ENCODE measurements around the gene RXRG.

RXRG gene

DNA sequence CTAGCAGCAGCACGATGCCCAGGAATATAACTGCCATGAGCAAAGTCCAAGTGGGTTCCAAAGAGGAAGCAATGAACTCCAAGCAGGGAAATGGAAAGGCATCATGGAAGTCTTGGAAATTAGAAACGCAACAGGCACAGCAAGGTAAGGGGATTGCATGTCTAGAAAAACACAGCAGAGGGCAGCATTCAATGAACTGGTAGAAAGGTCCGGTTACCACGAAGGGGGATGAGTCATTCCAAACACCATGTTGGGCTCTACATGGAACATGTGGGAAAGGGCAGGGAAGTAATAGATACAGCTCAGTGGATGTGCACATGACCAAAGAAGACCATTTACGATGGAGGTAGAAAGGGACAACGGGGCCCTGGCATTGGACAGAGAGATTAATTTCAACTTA, 36.4 kb downstream of the RXRG start:
- DNase-seq = peak; percentile 37

DNA sequence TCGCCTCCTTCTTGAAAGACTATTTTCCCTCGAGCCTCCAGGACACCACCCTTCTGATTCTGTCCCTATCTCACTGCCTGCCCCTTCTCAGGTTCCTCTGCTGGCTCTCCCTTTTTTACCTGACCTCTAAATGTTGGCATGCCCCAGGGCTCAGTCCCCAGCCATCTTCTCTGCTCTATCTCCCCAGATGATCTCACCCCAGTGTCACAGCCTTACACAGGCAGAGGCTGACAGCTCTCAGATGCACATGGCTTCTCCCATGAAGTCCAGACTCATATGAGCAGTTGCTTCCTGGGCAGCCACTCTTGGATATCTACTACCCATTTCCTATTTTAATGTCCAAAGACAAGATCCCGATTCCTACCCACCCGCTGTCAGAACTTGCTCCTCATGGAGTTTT, 37.5 kb downstream of the RXRG start:
- DNase-seq = no peak

DNA sequence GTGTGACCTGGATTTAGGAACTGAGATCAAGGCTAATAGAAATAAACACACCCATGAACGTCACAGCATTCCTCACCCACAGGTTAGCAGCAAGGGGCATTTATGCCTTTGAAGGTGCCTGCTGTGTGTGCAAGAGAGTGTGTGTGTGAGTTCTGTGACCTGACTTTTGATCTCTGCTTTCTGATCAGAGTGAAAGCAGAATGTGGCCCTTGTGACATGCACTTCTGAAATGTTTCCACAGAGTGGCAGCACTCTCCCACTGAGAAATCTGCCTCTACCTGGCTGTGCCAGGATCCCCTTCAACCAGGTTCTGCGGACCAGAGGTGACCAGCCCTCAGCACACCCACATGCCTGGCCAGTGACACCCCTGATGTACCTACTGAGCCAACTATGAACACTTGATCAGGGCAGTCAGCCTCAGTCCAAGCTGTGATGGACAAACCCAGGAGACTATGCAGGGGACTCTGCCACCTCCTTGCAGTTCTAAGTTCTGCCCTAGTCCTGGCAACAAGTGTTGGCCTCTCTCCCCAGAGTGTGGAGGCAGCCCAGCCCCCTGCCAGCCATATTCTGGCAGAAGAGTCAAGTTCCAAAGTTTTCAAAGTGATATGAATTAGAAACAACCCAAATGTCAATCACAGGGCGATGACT, 41.0 kb downstream of the RXRG start:
- DNase-seq = peak; percentile 37

GRCh38 chr1:165402517-165403111, 42.3 kb downstream of the RXRG start:
- no peak for DNase-seq

DNA sequence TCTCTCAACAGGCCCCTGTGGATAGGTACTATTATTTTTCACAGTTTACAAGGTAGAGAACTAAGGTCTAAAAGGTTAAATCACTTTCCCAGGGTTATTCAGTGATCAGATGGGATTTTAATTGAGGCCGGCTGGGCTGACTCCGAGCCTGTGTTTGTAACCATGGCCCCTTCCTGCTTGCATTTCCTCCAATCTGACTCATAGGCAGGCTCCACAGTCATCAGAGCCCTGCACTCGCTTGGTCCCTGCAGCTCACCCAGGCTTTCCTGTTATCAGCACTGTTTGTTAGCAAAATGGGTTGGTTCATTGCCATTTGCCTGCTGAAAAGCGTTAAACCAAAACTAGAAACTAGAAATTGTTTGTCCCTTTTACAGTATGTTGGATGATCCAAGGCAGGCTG, 47.0 kb downstream of the RXRG start:
- DNase-seq = peak; percentile 32

- no peak for DNase-seq
Measured at GRCh38 chr1:165395901-165396300, 49.0 kb downstream of the RXRG start.

DNA sequence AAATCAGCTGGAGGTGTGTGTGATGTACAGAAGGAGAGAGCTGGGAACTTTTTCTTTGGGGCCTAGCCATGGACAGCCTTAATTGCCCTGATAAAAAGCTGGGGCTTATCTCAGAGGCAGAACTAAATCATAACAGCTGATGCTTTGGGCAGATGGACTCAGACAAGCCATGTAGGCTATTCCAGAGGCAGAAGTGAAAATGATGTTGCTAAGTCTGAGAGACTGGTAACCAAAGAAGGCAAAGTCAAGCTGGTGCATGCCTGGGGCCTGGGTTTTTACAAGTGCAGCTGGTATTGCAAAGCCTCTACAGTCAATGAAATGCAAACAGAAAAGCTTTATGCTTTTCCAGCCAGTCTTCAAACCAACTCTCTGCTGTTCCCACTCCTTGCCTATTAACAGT, 49.4 kb downstream of the RXRG start:
- no peak for DNase-seq

DNA sequence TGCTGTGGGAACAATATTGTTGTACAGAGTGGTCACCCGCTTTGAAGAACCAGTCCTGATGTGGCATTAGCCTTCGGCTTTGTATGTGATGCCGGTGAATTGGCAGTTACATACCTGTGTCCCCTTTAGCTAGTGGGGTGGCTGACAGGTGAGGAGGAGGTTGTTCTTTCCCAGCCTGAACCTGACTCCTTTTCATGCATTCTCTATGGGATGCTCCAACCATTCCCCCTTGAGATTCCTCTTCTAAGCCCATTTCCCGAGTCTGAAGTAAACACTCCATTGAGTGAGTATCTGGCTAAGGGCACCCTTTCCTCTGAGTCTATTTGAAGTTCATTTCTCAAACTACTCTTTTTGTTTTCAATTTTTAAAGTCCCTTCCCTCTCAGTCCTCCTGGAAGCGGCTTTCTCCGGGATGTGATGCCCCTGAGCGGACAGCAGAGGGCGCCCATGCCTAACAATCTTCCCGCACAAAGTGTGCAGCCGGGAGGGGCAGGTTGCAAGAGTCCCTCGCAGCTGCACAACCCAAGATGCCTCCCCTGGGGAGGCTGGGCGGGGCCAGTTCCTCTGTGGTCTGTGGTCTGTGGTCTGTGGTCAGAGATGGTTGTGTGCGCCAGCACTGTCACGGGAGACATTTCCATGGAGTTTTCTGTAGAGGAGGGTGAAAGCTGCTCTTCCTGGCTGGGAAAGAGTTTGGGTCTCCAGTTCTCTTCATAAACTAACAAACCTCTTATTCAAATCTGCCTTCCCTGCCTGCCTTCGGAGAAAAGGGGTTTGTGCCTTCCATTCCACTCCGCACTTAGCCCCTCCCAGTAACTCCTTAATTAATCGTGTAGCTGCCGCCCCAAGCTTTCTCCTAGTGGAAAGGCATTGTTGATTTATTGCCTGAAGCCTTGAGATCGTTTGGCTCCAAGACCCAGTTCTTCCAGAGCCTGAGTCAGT, 52.0 kb downstream of the RXRG start:
- peak; percentile 97 for DNase-seq

GRCh38 chr1:165389609-165390008, 55.3 kb downstream of the RXRG start:
- DNase-seq = no peak

DNA sequence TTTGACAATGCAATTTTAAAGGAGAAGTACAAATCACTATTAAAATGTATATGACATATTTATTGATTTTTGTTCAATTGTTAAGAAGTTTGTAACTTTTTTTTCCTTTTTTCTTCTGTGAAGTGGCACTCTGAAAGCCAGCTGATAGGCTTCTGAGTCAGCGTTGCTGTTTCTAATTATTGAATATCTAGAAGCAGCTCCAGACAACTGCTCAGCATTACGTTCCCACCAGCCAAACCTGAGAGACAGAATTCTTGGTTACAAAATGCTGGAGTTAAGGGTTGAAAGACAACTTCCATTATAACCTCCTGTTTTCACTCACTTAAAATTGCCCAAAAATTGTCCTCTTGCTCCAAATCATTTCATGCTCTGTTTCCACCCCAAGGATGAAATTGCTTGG, 57.0 kb downstream of the RXRG start:
- no peak for DNase-seq

DNA sequence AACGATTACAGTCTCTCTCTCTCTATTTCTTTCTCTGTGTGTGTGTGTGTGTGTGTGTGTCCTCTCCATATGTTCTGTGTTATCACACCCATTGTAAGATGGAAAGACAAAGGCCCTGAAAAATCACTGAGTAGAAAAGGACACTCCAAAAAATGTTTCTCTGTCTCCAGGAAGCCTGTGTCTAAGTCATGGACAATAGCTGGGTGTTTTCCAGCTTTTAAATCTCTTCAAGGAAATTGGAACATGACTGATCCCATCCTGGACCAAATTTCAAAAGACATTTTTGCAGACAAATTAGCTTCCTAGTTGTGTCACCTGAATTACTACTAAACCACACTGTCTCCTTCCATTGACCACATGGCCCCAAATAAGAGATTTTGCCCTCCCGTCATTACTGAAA, 57.4 kb downstream of the RXRG start:
- no peak for DNase-seq

DNA sequence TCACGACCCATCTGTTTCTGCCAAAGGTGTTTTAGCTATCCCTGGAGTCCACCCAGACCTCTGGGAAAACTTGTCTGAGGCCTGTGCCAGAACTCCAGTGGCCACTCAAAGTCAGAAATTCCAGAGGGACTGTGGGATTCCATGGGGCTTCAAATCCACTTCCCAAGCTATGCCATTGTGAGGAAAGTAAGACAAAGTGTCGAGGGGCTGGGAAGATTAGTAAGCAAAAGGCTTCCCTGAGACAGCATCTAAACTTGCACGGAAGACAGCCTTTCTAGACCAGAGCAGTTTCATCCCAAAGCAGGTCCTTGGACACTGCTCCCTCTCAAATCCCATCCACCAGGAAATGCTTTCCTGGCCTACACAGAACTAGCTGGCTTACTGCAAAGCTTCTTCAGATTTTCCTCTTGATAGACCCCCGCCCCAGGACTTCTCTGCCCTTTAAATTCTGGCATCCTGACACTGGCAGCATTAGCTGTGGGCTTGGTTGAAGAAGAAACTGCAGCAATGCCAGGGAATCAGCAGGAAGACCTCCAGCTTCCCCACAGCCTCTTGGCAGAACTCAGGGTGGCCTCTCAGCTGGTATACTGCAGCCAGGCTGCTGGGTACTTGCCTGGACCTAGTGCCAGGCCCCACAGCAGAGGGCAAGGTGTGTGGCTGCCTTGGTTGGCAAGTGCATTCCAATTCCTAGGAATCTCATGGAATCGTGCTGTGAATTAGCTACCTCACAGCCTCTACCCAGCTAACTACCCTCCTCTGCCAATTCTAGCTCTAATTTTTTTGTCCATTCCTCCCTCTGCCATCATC, 61.1 kb downstream of the RXRG start:
- DNase-seq = no peak

GRCh38 chr1:165383067-165383466, 61.9 kb downstream of the RXRG start:
- no peak for DNase-seq

DNA sequence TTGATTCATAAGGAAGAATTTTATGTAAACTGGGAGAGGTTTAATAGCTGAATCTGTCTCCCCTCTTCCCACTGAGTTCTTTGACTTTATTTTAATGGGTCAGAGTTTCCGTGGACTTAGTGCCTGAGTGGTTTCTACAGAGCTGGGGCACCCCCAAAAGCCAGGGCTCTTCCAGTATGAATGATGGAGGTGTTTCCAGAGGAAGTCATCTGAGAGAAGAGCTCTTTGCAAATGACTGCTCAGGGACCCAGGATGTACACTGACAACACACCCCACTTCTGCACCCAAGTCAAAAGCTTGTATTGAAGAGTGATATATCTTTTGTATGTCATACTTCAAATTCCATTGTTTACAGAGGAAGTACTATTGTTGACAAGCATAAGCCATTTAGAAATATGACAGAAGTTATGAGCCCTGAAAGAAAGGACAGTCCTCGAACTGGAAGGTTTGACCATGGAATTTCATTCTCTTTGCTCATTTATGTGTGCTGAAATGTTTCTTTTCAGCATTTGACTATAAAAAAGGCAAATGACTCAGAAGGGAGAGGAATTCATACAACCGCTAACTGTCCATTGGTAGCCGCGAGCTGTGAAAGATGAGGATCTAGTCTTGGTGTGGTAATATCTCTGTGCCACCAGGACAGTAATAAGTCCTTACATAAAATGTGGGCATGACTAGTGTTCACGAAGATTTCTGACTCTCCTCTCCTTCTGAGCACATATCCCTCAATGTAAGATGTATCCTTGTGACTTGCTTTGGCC, 63.0 kb downstream of the RXRG start:
- DNase-seq = no peak

DNA sequence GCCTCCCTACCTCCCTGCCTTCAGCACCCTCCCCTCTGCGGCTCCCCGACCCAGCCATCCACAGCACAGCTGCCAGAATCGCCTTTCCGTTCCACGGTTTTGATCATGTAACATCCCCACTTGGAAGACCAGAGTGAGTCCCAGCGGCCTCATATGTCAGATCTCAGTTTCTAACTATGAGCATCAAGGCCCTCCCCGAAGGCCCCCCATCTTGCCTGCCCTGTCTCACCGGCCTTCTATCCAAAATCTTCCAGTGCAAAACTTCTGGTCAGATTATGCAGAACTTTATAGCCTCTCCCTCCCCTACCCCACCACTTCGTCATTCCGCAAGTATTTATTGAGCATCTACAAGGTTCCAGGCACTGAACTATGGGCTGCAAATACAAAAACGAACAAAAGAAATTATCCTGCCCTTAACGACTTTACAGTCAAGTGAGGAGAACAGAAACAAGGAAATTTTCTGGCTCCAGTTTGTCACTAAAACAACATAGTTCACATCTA, 68.1 kb downstream of the RXRG start:
- no peak for DNase-seq

GRCh38 chr1:165376041-165376810, 68.7 kb downstream of the RXRG start:
- DNase-seq = peak; percentile 66

GRCh38 chr1:165375623-165376022, 69.3 kb downstream of the RXRG start:
- no peak for DNase-seq

- DNase-seq = no peak
Measured at GRCh38 chr1:165371588-165372225, 73.2 kb downstream of the RXRG start.

GRCh38 chr1:165369255-165369848, 75.6 kb downstream of the RXRG start:
- peak; percentile 68 for DNase-seq

DNA sequence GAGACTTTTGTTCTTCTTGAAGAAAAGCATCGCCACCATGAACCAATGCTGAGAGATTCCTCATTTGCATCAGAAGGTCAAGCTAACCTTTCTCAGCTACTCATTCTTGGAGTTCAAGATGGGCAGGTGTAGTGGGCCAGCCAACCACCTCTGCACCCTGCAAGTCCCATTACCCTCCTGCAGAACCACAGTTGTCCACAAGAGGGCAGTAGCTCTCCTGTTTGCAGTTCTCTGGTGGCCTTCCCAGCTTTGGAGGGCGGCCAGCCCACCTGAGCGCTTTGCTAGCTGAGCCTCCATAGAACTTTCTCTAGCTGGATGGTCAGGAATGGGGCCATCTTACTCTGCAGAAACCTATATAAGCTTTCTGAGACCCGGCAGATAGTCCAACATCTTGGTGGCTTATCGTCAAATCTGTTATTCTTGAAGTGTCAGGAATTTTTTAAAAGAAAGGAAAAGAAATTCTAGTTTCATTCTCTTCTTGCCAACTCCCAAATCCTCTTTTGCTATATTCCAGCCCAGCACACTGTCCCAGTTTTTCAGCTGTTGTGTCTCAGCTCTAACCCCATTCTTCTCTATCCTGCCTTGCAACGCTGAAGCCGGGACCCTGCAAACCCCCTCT, 77.4 kb downstream of the RXRG start:
- peak; percentile 78 for DNase-seq

All from hematopoietic multipotent progenitor cell treated with erythropoietin and hydrocortisone succinate and interleukin-3 and kit ligand, for 4 days (in vitro differentiated cells).